LNCaP clone FGC (cell line): Measurements from ENCODE around the gene CLDN1.
A peak's percentile ranks its signal among the peaks of the same experiment; 100 is the strongest.

ENCODE experiments used
- DNase-seq: peaks from one replicate; pipeline ENCODE4 v3.0.0-alpha.2; 2011; ENCODE audit warnings: low read depth
- H3K4me3 ChIP-seq: 2 replicates; pipeline ENCODE4 v1.5.1; 2011; ENCODE audit warnings: mild to moderate bottlenecking, low read depth, low read length, control low read depth
- TF ChIP-seq, protein P1 (sequence below): IDR thresholded peaks from 2 replicates; pipeline ENCODE4 v1.5.1; 2012; ENCODE audit warnings: mild to moderate bottlenecking; ENCODE audit not compliant: control insufficient read depth, insufficient read depth; ENCODE audit errors: extremely low read depth

CLDN1 gene

DNA sequence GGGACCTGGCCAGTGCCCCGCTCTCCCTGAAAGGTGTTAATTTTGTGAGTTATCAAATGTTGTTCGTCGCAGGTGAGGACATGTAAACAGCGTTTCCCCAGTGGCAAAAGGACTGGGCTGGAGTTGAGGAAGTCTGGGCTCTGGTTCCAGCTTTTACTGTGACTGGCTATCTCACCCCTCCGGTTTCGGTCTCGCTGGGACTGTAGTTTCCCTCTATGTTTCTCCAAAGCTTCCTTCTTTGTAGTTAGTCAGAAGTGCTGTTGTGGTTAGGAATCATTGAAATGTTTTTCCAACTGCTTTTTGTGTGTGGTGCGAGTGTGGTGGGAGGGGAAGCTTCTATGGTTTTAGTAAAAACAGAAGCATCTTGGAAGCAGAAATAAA, 990 bp upstream of the CLDN1 start:
- no peak for DNase-seq
- TF ChIP-seq, protein P1, sequence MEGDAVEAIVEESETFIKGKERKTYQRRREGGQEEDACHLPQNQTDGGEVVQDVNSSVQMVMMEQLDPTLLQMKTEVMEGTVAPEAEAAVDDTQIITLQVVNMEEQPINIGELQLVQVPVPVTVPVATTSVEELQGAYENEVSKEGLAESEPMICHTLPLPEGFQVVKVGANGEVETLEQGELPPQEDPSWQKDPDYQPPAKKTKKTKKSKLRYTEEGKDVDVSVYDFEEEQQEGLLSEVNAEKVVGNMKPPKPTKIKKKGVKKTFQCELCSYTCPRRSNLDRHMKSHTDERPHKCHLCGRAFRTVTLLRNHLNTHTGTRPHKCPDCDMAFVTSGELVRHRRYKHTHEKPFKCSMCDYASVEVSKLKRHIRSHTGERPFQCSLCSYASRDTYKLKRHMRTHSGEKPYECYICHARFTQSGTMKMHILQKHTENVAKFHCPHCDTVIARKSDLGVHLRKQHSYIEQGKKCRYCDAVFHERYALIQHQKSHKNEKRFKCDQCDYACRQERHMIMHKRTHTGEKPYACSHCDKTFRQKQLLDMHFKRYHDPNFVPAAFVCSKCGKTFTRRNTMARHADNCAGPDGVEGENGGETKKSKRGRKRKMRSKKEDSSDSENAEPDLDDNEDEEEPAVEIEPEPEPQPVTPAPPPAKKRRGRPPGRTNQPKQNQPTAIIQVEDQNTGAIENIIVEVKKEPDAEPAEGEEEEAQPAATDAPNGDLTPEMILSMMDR, result no peak
- no peak overlapping the region for H3K4me3 ChIP-seq

DNA sequence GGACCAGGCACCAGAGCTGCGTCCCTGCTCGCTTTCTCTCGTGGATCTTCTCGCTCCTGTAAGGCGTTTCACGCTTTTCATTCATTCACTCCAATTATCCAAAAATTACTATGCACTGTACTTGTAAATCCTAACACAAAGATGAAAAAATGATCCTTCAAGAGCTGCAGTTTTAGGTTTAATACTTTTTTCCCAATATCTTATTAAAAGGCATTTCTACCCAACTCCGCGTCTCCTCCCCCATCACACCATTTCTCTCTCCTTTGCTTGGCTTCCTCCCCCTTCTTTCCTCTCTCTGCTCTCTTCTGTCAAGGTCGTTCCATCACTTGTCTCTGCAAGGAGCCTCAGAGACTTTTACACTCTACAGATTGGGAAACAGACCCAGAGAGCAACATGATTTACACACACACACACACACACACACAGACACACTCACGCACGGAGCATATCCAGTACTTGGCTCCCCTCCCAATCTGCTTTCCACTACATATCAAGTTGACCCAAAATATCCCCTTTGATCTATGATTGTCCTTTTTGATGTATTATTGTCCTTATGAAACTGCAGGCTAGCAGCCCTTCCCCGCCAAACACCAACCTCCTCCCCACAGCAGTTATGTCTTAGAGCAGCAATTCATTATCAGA, 479 bp upstream of the CLDN1 start:
- DNase-seq, result no peak
- TF ChIP-seq, protein P1, result no peak
- H3K4me3 ChIP-seq, result peak overlapping the region; percentile 40

DNA sequence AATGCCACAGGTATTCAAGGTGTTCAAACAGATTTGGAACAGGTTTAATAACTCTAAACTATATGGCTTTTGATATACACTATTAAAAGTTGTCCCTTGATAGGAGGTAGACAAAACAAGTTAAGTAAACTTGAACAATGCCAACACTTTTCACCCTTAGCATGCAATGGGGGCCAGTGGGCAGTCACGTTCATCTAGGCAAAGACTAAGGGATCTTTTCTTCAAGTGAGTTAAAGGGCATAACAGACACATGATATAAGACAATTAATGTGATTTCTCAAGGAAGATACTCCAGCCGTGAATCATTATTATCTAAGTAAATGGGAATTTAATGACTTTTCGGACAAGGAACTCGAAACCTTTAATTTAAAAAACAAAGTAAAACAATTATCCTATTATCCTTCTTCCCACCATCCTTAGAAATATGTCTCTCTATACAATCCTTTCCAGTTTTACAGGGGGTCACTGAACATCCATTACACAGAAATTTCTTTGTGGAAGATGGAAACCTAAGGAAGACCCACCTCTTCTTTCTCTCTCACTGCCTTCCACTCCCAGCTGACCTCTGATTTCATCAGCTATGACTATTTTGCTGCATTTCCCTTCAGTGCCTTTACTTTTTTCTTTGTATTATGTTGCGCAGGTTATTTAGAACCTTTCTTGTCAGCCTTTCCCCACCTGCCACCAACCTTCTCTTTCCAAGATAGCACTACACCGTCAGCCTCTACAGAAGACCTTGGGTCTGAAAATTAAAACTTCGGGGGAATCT, 1.5 kb downstream of the CLDN1 start:
- TF ChIP-seq, protein P1, result no peak
- DNase-seq, result no peak
- no peak overlapping the region for H3K4me3 ChIP-seq

DNA sequence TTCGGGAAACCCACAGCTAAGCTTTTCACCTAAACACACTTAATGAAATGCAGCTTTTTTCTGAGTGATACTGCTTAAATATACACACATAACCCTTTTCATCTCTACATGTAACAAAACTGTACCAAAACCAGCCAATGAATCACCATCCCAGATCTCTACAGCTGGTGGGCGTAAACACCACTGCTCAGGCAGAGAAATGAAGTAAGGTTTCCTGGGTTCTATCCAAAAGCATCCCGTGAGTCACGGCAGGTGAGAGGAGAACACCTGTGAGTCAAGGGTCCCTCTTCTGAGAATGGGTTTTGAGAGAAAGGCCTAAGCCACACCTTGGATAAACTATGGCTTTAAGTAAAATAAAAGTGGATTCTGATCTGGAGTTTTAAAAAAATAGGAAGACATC, 2.6 kb downstream of the CLDN1 start:
- H3K4me3 ChIP-seq, result no peak overlapping the region
- TF ChIP-seq, protein P1, result no peak
- no peak for DNase-seq

DNA sequence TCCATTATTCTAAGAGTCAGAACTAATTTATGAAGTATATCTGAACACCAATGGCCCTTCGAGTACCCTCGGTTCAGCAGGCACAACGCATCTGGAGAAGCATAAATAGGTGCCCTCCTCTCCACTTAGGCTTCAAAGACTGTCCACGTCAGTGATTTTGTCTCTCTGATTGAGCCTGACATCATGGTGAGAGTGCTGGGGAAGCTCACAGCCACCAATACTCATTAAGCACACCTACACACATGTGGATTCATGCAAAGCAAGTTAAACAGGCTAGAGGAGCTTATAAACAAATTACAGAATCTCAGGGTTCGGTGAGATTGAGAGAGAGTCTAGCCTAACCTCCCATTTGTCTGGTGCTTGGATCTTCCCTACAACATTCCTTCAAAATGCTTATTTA, 3.6 kb downstream of the CLDN1 start:
- TF ChIP-seq, protein P1, result no peak
- no peak for DNase-seq

DNA sequence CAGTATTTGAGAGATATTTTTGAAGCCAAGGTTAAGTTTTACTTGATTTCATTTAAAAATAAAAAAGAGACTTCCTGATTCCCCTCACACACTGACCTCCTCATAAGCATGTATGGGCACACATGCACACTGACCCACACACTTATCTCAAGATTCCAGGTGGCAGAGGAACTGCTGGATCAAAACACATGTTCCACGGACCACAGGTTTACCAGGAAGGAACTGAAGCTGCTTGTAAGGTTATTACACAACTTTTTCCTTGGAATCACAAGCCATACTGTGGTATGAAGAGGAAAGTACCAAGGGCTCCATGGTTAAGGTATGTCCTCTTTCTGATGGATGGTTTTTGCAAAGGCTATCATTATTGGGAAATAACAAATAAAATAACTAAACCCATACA, 7.5 kb downstream of the CLDN1 start:
- H3K4me3 ChIP-seq, result no peak overlapping the region
- TF ChIP-seq, protein P1, result no peak
- DNase-seq, result no peak

More for the DNA sequence above, 3.6 kb downstream of the CLDN1 start:
- H3K4me3 ChIP-seq, result no peak overlapping the region
